ENCODE results near the gene UMOD.

The UMOD gene

GRCh38 chr16:20380782-20381181, 28.3 kb upstream of the UMOD start:
- Histone ChIP-seq H3K27ac (ENCODE audit: low read depth, low read length) (no peak overlapping the region), H2AFZ (ENCODE audit: low read depth, low read length, severe bottlenecking) (no peak overlapping the region), H4K20me1 (ENCODE audit: low read depth, low read length) (no peaks in the 10 kb centered on the region), H3K4me2 (ENCODE audit: low read depth, low read length, poor library complexity, severe bottlenecking) (no peak overlapping the region), H3K27me3 (ENCODE audit: low read length) (no peaks in the 10 kb centered on the region), H3K9me3 (ENCODE audit: insufficient read depth, low read length) (no peaks in the 10 kb centered on the region), H3K9ac (ENCODE audit: low read length) (no peak overlapping the region), H3F3A (ENCODE audit: insufficient read depth) (no peaks in the 10 kb centered on the region), H3K36me3 (ENCODE audit: low read length) (no peaks in the 10 kb centered on the region), H3K4me3 (ENCODE audit: insufficient read depth, low read length, poor library complexity, severe bottlenecking) (no peak overlapping the region), H3K9me2 (replicated peaks; ENCODE audit: insufficient read depth, low read length) (no peaks in the 10 kb centered on the region), H3K79me2 (ENCODE audit: insufficient read depth, low read length) (no peaks in the 10 kb centered on the region)
- no peak for TF ChIP-seq CTCF (IDR thresholded peaks at IDR 0.05; ENCODE audit: insufficient read depth, low read length, poor library complexity, severe bottlenecking)
- no peak for TF ChIP-seq EZH2phosphoT487 (conservative IDR thresholded peaks at IDR 0.05; ENCODE audit: low read length)

- Histone ChIP-seq H3K27me3 (ENCODE audit: low read length) (no peaks in the 10 kb centered on the region), H3K4me3 (ENCODE audit: insufficient read depth, low read length, poor library complexity, severe bottlenecking) (no peak overlapping the region), H2AFZ (ENCODE audit: low read depth, low read length, severe bottlenecking) (no peak overlapping the region), H3K9me2 (replicated peaks; ENCODE audit: insufficient read depth, low read length) (no peaks in the 10 kb centered on the region), H3K79me2 (ENCODE audit: insufficient read depth, low read length) (no peaks in the 10 kb centered on the region), H3K9me3 (ENCODE audit: insufficient read depth, low read length) (no peaks in the 10 kb centered on the region), H3K9ac (ENCODE audit: low read length) (no peak overlapping the region), H3K4me2 (ENCODE audit: low read depth, low read length, poor library complexity, severe bottlenecking) (no peak overlapping the region), H3F3A (ENCODE audit: insufficient read depth) (no peaks in the 10 kb centered on the region), H4K20me1 (ENCODE audit: low read depth, low read length) (no peaks in the 10 kb centered on the region), H3K36me3 (ENCODE audit: low read length) (no peaks in the 10 kb centered on the region), H3K27ac (ENCODE audit: low read depth, low read length) (no peak overlapping the region)
- TF ChIP-seq EZH2phosphoT487 (conservative IDR thresholded peaks at IDR 0.05; ENCODE audit: low read length): no peak
- TF ChIP-seq CTCF (IDR thresholded peaks at IDR 0.05; ENCODE audit: insufficient read depth, low read length, poor library complexity, severe bottlenecking): no peak
Measured at GRCh38 chr16:20377181-20377580, 24.7 kb upstream of the UMOD start.

DNA sequence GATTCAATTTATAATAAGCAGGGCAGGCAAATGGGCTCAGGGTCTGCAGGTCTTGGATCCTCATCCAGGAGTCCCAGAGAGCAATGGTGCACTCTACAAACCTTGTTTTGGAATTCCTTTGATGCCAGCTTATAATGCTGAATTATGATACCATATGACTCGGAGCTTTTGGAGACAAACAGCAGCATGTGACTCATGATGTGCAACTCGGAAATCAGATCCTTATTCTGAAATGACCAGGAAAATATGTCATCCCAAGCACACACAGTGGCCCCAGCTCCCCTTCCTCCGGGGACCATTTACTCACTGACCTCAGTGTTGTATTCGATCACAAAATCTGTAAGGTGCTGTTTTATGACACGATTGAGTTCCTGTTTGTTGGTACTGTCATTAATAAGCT, 20.2 kb upstream of the UMOD start:
- no peak overlapping the region for H3K27ac ChIP-seq (ENCODE audit: low read depth, low read length)
- H4K20me1 ChIP-seq (ENCODE audit: low read depth, low read length): no peaks in the 10 kb centered on the region
- no peaks in the 10 kb centered on the region for H3K9me3 ChIP-seq (ENCODE audit: insufficient read depth, low read length)
- no peak overlapping the region for H3K4me3 ChIP-seq (ENCODE audit: insufficient read depth, low read length, poor library complexity, severe bottlenecking)
- H3K9ac ChIP-seq (ENCODE audit: low read length): no peak overlapping the region
- no peaks in the 10 kb centered on the region for H3K27me3 ChIP-seq (ENCODE audit: low read length)
- H3K9me2 ChIP-seq (replicated peaks; ENCODE audit: insufficient read depth, low read length): no peaks in the 10 kb centered on the region
- TF ChIP-seq CTCF (IDR thresholded peaks at IDR 0.05; ENCODE audit: insufficient read depth, low read length, poor library complexity, severe bottlenecking) (no peak), EZH2phosphoT487 (conservative IDR thresholded peaks at IDR 0.05; ENCODE audit: low read length) (no peak)
- H3K4me2 ChIP-seq (ENCODE audit: low read depth, low read length, poor library complexity, severe bottlenecking): no peak overlapping the region
- no peaks in the 10 kb centered on the region for H3K79me2 ChIP-seq (ENCODE audit: insufficient read depth, low read length)
- H3K36me3 ChIP-seq (ENCODE audit: low read length): no peaks in the 10 kb centered on the region
- no peak overlapping the region for H2AFZ ChIP-seq (ENCODE audit: low read depth, low read length, severe bottlenecking)
- H3F3A ChIP-seq (ENCODE audit: insufficient read depth): no peaks in the 10 kb centered on the region

Data from SU-DHL-6 (cell line).